ENCODE measurements around the gene GLRA1.

The GLRA1 gene

GRCh38 chr5:151904127-151904526, 20.5 kb downstream of the GLRA1 start:
- POLR2A ChIA-PET = no interaction called here
- no peak for DNase-seq (ENCODE audit: extremely low spot score)
- CTCF ChIA-PET = interaction anchor here (1.1 to 2.2 kb wide), 2 partner anchors 79 to 239 kb away, joined by 3 to 7 read pairs; no protein-coding TSS in a partner anchor
- TF ChIP-seq L3MBTL2 (conservative IDR thresholded peaks at IDR 0.05) (no peak), FOXK2 (IDR thresholded peaks at IDR 0.05) (no peak), FOXA1 (IDR thresholded peaks at IDR 0.05) (no peak), NFRKB (IDR thresholded peaks at IDR 0.05) (no peak), ZNF384 (IDR thresholded peaks at IDR 0.05) (no peak), CTBP1 (IDR thresholded peaks at IDR 0.05; ENCODE audit: borderline replicate concordance) (no peak), ELF4 (IDR thresholded peaks at IDR 0.05) (no peak), BHLHE40 (IDR thresholded peaks at IDR 0.05; ENCODE audit: borderline replicate concordance) (no peak), PKNOX1 (IDR thresholded peaks at IDR 0.05) (no peak), LEF1 (IDR thresholded peaks at IDR 0.05; ENCODE audit: borderline replicate concordance) (no peak), FOXM1 (IDR thresholded peaks at IDR 0.05; ENCODE audit: borderline replicate concordance) (no peak), ARNT (IDR thresholded peaks at IDR 0.05) (no peak), SUZ12 (IDR thresholded peaks at IDR 0.05) (no peak), SP1 (IDR thresholded peaks at IDR 0.05) (no peak), HDGF (IDR thresholded peaks at IDR 0.05; ENCODE audit: borderline replicate concordance) (no peak), TARDBP (IDR thresholded peaks at IDR 0.05) (no peak)

GRCh38 chr5:151903243-151903653, 21.4 kb downstream of the GLRA1 start:
- POLR2A ChIA-PET = no interaction called here
- CTCF ChIA-PET = no interaction called here
- no peak for DNase-seq (ENCODE audit: extremely low spot score)
- TF ChIP-seq FOXK2 (IDR thresholded peaks at IDR 0.05) (no peak), ZNF384 (IDR thresholded peaks at IDR 0.05) (no peak), BHLHE40 (IDR thresholded peaks at IDR 0.05; ENCODE audit: borderline replicate concordance) (no peak), FOXA1 (IDR thresholded peaks at IDR 0.05) (no peak), HDGF (IDR thresholded peaks at IDR 0.05; ENCODE audit: borderline replicate concordance) (no peak), CTBP1 (IDR thresholded peaks at IDR 0.05; ENCODE audit: borderline replicate concordance) (no peak), FOXM1 (IDR thresholded peaks at IDR 0.05; ENCODE audit: borderline replicate concordance) (no peak), TARDBP (IDR thresholded peaks at IDR 0.05) (no peak), LEF1 (IDR thresholded peaks at IDR 0.05; ENCODE audit: borderline replicate concordance) (no peak), SUZ12 (IDR thresholded peaks at IDR 0.05) (no peak), ELF4 (IDR thresholded peaks at IDR 0.05) (no peak)

GRCh38 chr5:151902215-151902614, 22.4 kb downstream of the GLRA1 start:
- TF ChIP-seq ELF4 (IDR thresholded peaks at IDR 0.05) = no peak
- no peak for TF ChIP-seq NFRKB (IDR thresholded peaks at IDR 0.05)
- TF ChIP-seq SP1 (IDR thresholded peaks at IDR 0.05) = no peak
- no peak for TF ChIP-seq SUZ12 (IDR thresholded peaks at IDR 0.05)
- no peak for TF ChIP-seq FOXM1 (IDR thresholded peaks at IDR 0.05; ENCODE audit: borderline replicate concordance)
- no peak for TF ChIP-seq PKNOX1 (IDR thresholded peaks at IDR 0.05)
- TF ChIP-seq ZNF384 (IDR thresholded peaks at IDR 0.05) = no peak
- no peak for TF ChIP-seq FOXA1 (IDR thresholded peaks at IDR 0.05)
- TF ChIP-seq LEF1 (IDR thresholded peaks at IDR 0.05; ENCODE audit: borderline replicate concordance) = no peak
- TF ChIP-seq BHLHE40 (IDR thresholded peaks at IDR 0.05; ENCODE audit: borderline replicate concordance) = no peak
- no peak for TF ChIP-seq L3MBTL2 (conservative IDR thresholded peaks at IDR 0.05)
- TF ChIP-seq TARDBP (IDR thresholded peaks at IDR 0.05) = no peak
- no peak for DNase-seq (ENCODE audit: extremely low spot score)
- ChIA-PET POLR2A (no interaction called here), CTCF (no interaction called here)

- TF ChIP-seq NFRKB (IDR thresholded peaks at IDR 0.05) = no peak
- no peak for TF ChIP-seq ARNT (IDR thresholded peaks at IDR 0.05)
- TF ChIP-seq HDGF (IDR thresholded peaks at IDR 0.05; ENCODE audit: borderline replicate concordance) = no peak
- no peak for TF ChIP-seq PKNOX1 (IDR thresholded peaks at IDR 0.05)
- TF ChIP-seq SUZ12 (IDR thresholded peaks at IDR 0.05) = no peak
- TF ChIP-seq SP1 (IDR thresholded peaks at IDR 0.05) = no peak
- TF ChIP-seq ELF4 (IDR thresholded peaks at IDR 0.05) = no peak
- CTCF ChIA-PET = no interaction called here
- no peak for DNase-seq (ENCODE audit: extremely low spot score)
- POLR2A ChIA-PET = no interaction called here
These were observed 23.0 kb downstream of the GLRA1 start for GRCh38 chr5:151901611-151902010.

GRCh38 chr5:151900891-151901290, 23.8 kb downstream of the GLRA1 start:
- no peak for TF ChIP-seq LEF1 (IDR thresholded peaks at IDR 0.05; ENCODE audit: borderline replicate concordance)
- TF ChIP-seq HDGF (IDR thresholded peaks at IDR 0.05; ENCODE audit: borderline replicate concordance) = no peak
- CTCF ChIA-PET = no interaction called here
- no peak for DNase-seq (ENCODE audit: extremely low spot score)
- POLR2A ChIA-PET = no interaction called here

- DNase-seq (ENCODE audit: extremely low spot score) = no peak
- TF ChIP-seq BHLHE40 (IDR thresholded peaks at IDR 0.05; ENCODE audit: borderline replicate concordance) = no peak
- TF ChIP-seq PKNOX1 (IDR thresholded peaks at IDR 0.05) = no peak
- no peak for TF ChIP-seq FOXM1 (IDR thresholded peaks at IDR 0.05; ENCODE audit: borderline replicate concordance)
- TF ChIP-seq TARDBP (IDR thresholded peaks at IDR 0.05) = no peak
- no peak for TF ChIP-seq SUZ12 (IDR thresholded peaks at IDR 0.05)
- TF ChIP-seq CTBP1 (IDR thresholded peaks at IDR 0.05; ENCODE audit: borderline replicate concordance) = no peak
- TF ChIP-seq ARNT (IDR thresholded peaks at IDR 0.05) = no peak
- no peak for TF ChIP-seq NFRKB (IDR thresholded peaks at IDR 0.05)
- no peak for TF ChIP-seq FOXK2 (IDR thresholded peaks at IDR 0.05)
- TF ChIP-seq FOXA1 (IDR thresholded peaks at IDR 0.05) = no peak
- TF ChIP-seq ZNF384 (IDR thresholded peaks at IDR 0.05) = no peak
- TF ChIP-seq L3MBTL2 (conservative IDR thresholded peaks at IDR 0.05) = no peak
- ChIA-PET POLR2A (no interaction called here), CTCF (no interaction called here)
These were observed 25.3 kb downstream of the GLRA1 start for GRCh38 chr5:151899399-151899798.

Data from HEK293T (cell line).